Measurements from ENCODE around the gene KCNG4.

The KCNG4 gene

DNA sequence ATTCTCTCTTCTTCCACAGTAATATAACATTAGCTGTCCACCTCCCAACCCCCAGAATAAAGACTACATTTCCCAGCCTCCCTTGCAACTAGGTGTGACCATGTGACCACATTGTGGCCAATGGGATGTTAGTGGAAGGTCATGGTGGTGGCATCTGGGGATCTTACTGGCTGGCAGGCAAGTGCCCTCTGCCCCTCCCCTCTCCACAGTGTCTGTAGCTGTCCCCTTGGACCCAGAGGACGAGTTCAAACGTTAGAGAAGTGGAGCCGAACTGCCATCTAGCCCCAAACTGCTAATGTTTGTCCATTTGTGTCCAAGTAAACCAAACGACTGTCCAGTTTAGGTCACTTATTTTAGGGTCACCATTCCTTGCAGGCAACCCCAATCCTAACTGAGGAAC, 26.6 kb upstream of the KCNG4 start:
- peak; percentile 55 for DNase-seq (ENCODE audit: low spot score)

- DNase-seq (ENCODE audit: low spot score), result no peak
Measured at GRCh38 chr16:84262939-84263338, 23.1 kb upstream of the KCNG4 start.

DNA sequence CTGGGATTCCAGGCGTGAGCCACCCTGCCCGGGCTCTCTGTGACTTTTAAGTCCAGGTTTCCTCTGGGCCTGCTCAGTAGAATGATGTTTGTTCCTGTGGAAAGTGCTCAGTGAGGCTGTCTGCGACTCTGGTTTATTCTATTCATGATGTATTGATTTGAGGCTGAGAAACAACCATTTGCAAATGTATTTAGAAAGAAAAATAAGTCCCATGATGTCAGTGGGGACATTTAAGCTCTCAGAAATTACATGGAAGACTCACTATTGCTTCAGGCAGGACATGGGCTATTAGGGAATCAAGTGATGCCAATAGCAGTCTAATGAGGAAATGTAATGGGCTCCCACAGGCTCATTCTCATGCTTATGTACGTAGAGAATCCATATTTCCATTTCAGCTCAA, 22.2 kb upstream of the KCNG4 start:
- no peak for DNase-seq (ENCODE audit: low spot score)

DNA sequence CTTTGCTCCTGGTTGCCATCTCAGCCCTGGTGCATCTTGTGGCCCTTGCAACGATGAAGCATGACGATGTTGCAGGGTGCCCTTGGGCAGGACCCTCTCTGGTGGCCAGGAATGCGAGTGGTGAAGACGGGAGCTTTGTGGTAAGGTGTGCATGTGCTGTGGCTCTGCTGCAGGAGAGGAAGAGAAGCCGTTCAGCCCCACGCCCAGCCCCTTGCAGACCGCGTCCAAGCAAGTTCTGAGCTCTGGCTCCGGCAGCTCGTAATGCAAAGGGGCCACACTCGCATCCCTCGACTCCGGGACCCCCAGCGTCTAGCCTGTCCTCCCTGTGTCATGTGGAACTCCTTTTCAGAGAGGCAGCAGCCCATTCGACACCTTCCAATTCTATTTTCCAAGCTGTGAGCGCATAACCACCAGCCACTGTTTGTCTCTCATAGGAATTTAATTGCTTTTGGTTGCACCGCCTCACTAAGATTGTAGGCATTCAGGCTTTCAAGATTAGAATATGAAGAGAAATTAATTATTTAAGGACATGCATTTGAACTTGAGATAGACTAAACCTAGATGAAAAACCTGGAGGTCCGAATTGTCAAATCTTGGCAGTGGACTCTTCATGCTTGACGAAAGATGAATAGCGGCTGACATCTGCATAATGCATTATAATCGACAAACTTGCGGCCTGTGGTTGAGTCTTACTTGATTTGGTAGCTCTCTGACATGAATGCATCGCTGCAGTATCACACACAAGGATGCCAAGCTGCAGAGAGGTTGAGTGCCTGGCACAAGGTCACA, 21.1 kb upstream of the KCNG4 start:
- no peak for DNase-seq (ENCODE audit: low spot score)

DNA sequence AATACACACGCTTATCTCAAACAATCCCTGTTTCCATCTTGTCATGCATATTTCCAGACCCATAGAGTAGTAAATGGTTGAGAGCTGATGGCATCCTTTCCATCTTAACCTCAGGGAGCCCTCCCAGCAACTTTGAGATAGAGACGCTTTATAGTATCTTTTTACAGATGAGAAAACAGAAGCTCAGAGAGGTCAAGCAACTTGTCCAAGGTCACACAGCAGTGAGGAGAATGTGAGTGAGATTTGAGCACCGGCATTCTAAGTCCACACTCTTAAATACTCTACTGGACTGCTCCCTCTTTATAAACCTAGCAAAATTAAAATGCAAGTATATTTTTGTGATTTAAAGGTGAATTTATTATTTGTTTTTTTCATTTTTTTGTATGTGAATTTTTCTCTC, 19.9 kb upstream of the KCNG4 start:
- no peak for DNase-seq (ENCODE audit: low spot score)

DNA sequence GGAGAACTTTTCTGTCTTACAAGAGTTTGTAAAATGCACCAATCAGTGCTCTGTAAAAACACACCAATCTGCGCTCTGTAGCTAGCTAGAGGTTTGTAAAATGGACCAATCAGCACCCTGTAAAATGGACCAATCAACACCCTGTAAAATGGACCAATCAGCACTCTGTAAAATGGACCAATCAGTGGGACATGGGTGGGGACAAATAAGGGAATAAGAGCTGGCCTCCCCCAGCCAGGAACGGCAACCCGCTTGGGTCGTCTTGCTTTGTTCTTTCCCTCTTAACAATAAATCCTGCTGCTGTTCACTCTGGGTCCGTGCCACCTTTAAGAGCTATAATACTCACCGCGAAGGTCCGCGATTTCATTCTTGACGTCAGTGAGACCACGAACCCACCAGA, 18.5 kb upstream of the KCNG4 start:
- DNase-seq (ENCODE audit: low spot score), result no peak

DNA sequence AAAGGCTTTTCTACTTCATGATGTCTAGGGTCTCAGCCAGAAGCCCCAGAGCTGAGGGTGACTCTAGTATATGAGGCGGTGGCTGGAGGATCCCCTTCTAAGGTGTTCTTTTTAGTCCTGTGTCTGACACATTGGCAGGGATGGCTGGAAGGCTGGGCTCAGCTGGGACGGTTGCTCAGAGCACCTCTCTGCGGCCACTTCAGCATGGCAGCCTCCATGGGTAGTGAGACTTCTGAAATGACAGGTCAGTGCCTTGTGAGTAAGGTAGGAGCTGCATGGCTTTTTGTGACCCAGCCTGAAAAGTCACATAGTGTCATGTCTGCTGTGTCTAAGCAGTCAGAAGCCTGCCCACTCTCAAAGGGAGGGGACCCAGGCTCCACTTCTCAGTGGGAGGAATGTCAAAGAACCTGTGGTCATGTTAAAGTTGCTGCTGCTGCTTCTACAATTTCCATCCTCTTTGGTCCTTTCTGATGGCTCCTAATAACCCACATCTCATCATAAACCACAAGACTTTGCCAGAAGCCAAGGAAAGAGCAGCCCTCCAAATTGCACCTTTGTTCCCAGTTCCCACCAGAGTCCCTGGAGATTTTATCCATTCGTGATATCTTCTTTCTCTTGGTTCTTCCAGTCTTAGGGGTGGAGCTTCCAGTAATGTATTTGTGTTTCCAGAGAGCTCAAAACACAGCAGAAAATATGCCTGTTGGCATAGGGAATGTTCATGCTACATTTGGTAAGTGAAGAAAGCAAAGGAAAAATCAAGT, 15.4 kb upstream of the KCNG4 start:
- no peak for DNase-seq (ENCODE audit: low spot score)

- no peak for DNase-seq (ENCODE audit: low spot score)
Measured at GRCh38 chr16:84254062-84254461, 14.2 kb upstream of the KCNG4 start.

DNA sequence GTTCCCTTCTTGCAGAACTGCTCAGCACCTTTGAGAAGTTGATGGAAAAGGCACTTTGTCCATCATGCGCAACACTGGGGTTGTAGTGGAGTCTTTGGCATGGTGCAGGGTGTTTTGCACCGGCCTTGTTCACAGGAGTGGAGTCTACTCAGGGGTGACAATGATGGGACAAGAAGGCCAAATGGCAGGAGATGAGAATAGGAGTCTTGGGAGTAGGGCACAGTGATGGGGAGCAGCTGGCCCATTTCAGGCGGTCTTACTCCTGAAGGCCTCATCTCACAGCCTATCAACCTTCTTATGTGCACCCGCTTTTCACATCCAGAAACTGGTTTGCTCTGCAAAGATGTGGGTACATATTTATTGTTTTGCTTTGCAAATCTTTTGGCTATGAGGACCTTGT, 13.4 kb upstream of the KCNG4 start:
- DNase-seq (ENCODE audit: low spot score), result no peak

DNA sequence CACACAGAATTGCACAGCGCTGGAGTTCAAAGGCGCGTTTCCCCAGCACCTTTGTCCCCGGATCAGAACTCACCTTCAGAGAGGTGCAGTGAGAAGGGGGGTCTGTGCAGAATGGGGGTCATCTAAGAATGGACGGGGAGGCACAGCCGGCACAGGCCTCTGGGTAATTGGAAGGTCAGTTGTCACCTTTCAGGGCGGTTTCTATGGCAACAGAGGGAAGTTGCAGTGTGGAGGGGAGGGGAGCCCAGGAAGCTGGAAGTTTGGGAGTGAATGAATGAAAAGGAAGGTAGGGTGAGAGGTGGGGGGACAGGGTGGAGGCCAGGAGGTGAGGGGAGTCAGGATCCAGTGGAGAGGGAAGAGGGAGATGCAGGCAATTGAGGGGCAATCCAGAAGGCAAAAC, 12.4 kb upstream of the KCNG4 start:
- no peak for DNase-seq (ENCODE audit: low spot score)

GRCh38 chr16:84247844-84248243, 8.0 kb upstream of the KCNG4 start:
- DNase-seq (ENCODE audit: low spot score), result no peak

DNA sequence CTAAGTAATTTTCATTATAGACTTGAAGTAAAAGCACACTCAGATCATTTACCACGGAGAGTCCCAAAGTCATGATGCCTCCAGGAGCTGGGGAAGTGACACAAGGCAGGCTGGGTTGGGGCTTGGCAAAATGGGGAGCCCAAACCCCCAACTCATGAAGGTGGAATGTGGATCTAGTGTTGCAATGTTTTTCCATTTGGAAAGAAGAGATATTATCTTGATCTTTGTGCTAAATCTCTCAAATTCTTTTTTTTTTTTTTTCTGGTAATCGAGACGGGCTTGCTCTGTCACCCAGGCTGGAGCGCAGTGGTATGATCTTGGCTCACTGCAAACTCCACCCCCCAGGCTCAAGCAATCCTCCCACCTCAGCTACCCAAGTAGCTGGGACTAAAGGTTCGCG, 7.5 kb upstream of the KCNG4 start:
- DNase-seq (ENCODE audit: low spot score), result no peak

- DNase-seq (ENCODE audit: low spot score), result no peak
Measured at GRCh38 chr16:84246679-84247077, 6.9 kb upstream of the KCNG4 start.

GRCh38 chr16:84245956-84246678, 6.3 kb upstream of the KCNG4 start:
- DNase-seq (ENCODE audit: low spot score), result no peak

DNA sequence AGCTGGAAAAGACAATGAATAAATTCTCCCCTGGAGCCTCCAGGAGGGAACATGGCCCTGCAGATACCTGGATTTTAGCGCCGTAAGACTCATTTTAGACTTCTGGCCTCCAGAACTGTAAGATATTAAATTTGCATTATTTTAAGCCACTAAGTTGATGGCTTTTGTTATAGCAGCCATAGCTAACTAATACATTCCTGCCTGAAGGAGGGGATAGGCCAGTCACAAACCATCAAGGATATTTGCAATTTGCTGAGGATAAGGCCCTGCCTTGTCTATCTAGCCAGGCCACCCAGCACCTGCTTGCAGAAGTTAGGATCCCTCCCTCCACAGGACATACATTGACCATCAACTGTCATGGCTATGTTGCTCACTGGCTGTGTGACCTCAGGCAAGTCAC, 4.9 kb upstream of the KCNG4 start:
- DNase-seq (ENCODE audit: low spot score), result no peak

DNA sequence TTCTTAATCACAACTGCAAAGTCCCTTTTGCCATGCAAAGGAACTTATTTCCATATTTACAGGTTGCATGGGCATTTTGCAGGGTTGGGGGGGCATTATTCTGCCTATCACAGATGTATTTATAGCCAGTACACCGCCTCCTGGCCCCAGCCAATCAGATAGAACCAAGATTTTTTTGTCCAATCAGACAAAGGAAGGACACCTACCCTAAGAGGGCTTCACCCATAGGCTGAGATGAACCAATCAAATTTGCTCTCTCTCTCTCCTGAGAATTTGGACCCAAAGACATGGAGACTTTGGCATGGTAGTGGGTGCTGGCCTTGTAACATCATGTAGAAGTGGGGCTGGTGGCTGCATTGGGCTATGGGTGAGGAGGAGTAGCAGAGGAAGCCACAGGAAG, 3.9 kb upstream of the KCNG4 start:
- DNase-seq (ENCODE audit: low spot score), result no peak

- no peak for DNase-seq (ENCODE audit: low spot score)
Measured at GRCh38 chr16:84242839-84243238, 3.0 kb upstream of the KCNG4 start.

GRCh38 chr16:84241778-84242177, 2.0 kb upstream of the KCNG4 start:
- DNase-seq (ENCODE audit: low spot score), result no peak

- DNase-seq (ENCODE audit: low spot score), result no peak
Measured at GRCh38 chr16:84240455-84240854, 643 bp upstream of the KCNG4 start.

GRCh38 chr16:84239141-84239769, 557 bp downstream of the KCNG4 start:
- DNase-seq (ENCODE audit: low spot score), result no peak

GRCh38 chr16:84237994-84238750, 1.6 kb downstream of the KCNG4 start:
- no peak for DNase-seq (ENCODE audit: low spot score)

- DNase-seq (ENCODE audit: low spot score), result no peak
Measured at GRCh38 chr16:84236671-84237070, 3.1 kb downstream of the KCNG4 start.
